WTC11 (cell line): Measurements from ENCODE around the gene ZNF177. TPM values are rescaled to one million over a fixed set of nuclear protein-coding genes. Genes with fewer than 3 reads are reported as not detected.
A peak's percentile ranks its signal among the peaks of the same experiment; 100 is the strongest.

Experiments
- ATAC-seq: fragments of 200-7000 bp; cut with Tn5 transposase; 2 replicates; pipeline ENCODE4 v1.10.0; 2021; ENCODE audit warnings: mild to moderate bottlenecking, moderate library complexity
- Bru-seq: library from RNA; stranded (reverse); fragments of 400-500 nt; gene quantifications from one replicate; lab custom pipeline; 2021; lab: Mats Ljungman, UMichigan
- CTCF ChIA-PET: fragments of 300-600 bp; sonication (Branson Sonifier 250); formaldehyde crosslinking; loops from one replicate; lab custom pipeline; 2021; ENCODE audit warnings: antibody characterized with exemption; lab: Charles Lee
- POLR2A ChIA-PET: fragments of 350-600 bp; sonication (Branson Sonifier 250); formaldehyde crosslinking; loops from one replicate; lab custom pipeline; 2021; ENCODE audit warnings: antibody characterized with exemption; lab: Charles Lee
- DNase-seq: peaks from one replicate; pipeline ENCODE4 v3.0.0; 2021; ENCODE audit warnings: low spot score
- H3K27ac Mint-ChIP-seq: 2 replicates; pipeline ENCODE4 v1.8.0; 2021; ENCODE audit warnings: mixed read lengths
- H3K27me3 Mint-ChIP-seq: 2 replicates; pipeline ENCODE4 v1.8.0; 2021; ENCODE audit warnings: low read depth, mild to moderate bottlenecking, moderate library complexity, mixed read lengths
- H3K36me3 Mint-ChIP-seq: 2 replicates; pipeline ENCODE4 v1.8.0; 2021; ENCODE audit warnings: mixed read lengths
- H3K4me1 Mint-ChIP-seq: 2 replicates; pipeline ENCODE4 v1.8.0; 2022; ENCODE audit warnings: mixed read lengths
- H3K4me3 Mint-ChIP-seq: 2 replicates; pipeline ENCODE4 v1.8.0; 2021; ENCODE audit warnings: mild to moderate bottlenecking, moderate library complexity, mixed read lengths
- H3K9me3 Mint-ChIP-seq: 2 replicates; pipeline ENCODE4 v1.8.0; 2021; ENCODE audit warnings: mixed read lengths
- ATF3 ChIP-seq: sonication (generic); formaldehyde crosslinking; conservative IDR thresholded peaks from 2 replicates; pipeline ENCODE4 v1.8.1; 2022; ENCODE audit warnings: mild to moderate bottlenecking, missing genetic modification reagents
- CDX4 ChIP-seq: fragments of 250-450 bp; sonication (Bioruptor Pico); IDR thresholded peaks from 2 replicates; pipeline ENCODE4 v1.9.0; 2021; ENCODE audit warnings: moderate library complexity, mild to moderate bottlenecking, inconsistent platforms, borderline replicate concordance
- CREB1 ChIP-seq: sonication (generic); formaldehyde crosslinking; IDR thresholded peaks from 2 replicates; pipeline ENCODE4 v1.8.0; 2023; ENCODE audit warnings: mild to moderate bottlenecking, missing genetic modification reagents
- E2F1 ChIP-seq: sonication (generic); formaldehyde crosslinking; IDR thresholded peaks from 2 replicates; pipeline ENCODE4 v1.8.0; 2022; ENCODE audit warnings: mild to moderate bottlenecking, missing genetic modification reagents
- ESRRA ChIP-seq: sonication (generic); formaldehyde crosslinking; IDR thresholded peaks from 2 replicates; pipeline ENCODE4 v1.8.1; 2022; ENCODE audit warnings: mild to moderate bottlenecking, missing genetic modification reagents, borderline replicate concordance
- HMGXB4 ChIP-seq: sonication (generic); formaldehyde crosslinking; IDR thresholded peaks from 2 replicates; pipeline ENCODE4 v1.8.1; 2023; ENCODE audit warnings: mild to moderate bottlenecking, moderate library complexity, missing genetic modification reagents
- IRF2 ChIP-seq: sonication (generic); formaldehyde crosslinking; IDR thresholded peaks from 2 replicates; pipeline ENCODE4 v1.8.0; 2022; ENCODE audit warnings: low read depth, missing genetic modification reagents, borderline replicate concordance
- MAX ChIP-seq: sonication (generic); formaldehyde crosslinking; IDR thresholded peaks from 2 replicates; pipeline ENCODE4 v1.8.0; 2022; ENCODE audit warnings: mild to moderate bottlenecking, missing genetic modification reagents
- NR1H2 ChIP-seq: sonication (generic); formaldehyde crosslinking; IDR thresholded peaks from 2 replicates; pipeline ENCODE4 v1.9.0; 2021; ENCODE audit warnings: mild to moderate bottlenecking, moderate library complexity, missing genetic modification reagents
- PRRX2 ChIP-seq: fragments of 250-450 bp; sonication (Bioruptor Pico); IDR thresholded peaks from 2 replicates; pipeline ENCODE4 v1.8.0; 2021; ENCODE audit warnings: mild to moderate bottlenecking
- RORB ChIP-seq: fragments of 250-450 bp; sonication (Bioruptor Pico); IDR thresholded peaks from 2 replicates; pipeline ENCODE4 v1.9.0; 2021; ENCODE audit warnings: mild to moderate bottlenecking
- SMAD4 ChIP-seq: sonication (generic); formaldehyde crosslinking; IDR thresholded peaks from 2 replicates; pipeline ENCODE4 v1.8.0; 2022; ENCODE audit warnings: mild to moderate bottlenecking, missing genetic modification reagents
- SP1 ChIP-seq: sonication (generic); formaldehyde crosslinking; conservative IDR thresholded peaks from 2 replicates; pipeline ENCODE4 v1.8.1; 2022; ENCODE audit warnings: missing genetic modification reagents
- STAT6 ChIP-seq: sonication (generic); formaldehyde crosslinking; conservative IDR thresholded peaks from 2 replicates; pipeline ENCODE4 v1.8.1; 2023; ENCODE audit warnings: mild to moderate bottlenecking, low read depth, missing genetic modification reagents, moderate library complexity
- TEAD4 ChIP-seq: sonication (generic); formaldehyde crosslinking; IDR thresholded peaks from 2 replicates; pipeline ENCODE4 v1.8.0; 2022; ENCODE audit warnings: mild to moderate bottlenecking, missing genetic modification reagents
- ZBTB43 ChIP-seq: sonication (generic); formaldehyde crosslinking; IDR thresholded peaks from 2 replicates; pipeline ENCODE4 v1.8.1; 2023; ENCODE audit warnings: mild to moderate bottlenecking, missing genetic modification reagents
- ZNF121 ChIP-seq: sonication (generic); formaldehyde crosslinking; IDR thresholded peaks from 2 replicates; pipeline ENCODE4 v1.8.0; 2023; ENCODE audit warnings: missing genetic modification reagents
- ZNF263 ChIP-seq: sonication (generic); formaldehyde crosslinking; IDR thresholded peaks from 2 replicates; pipeline ENCODE4 v1.8.1; 2022; ENCODE audit warnings: low read depth, mild to moderate bottlenecking, moderate library complexity, missing genetic modification reagents
- ZNF512 ChIP-seq: sonication (generic); formaldehyde crosslinking; IDR thresholded peaks from 2 replicates; pipeline ENCODE4 v1.8.1; 2022; ENCODE audit warnings: missing genetic modification reagents, borderline replicate concordance
- long read RNA-seq, 3 experiments: library from RNA in 1 of 3; library from capped mRNA in 1 of 3; library from polyadenylated mRNA in 1 of 3; unstranded in 2 of 3; stranded (forward) in 1 of 3; transcript quantifications; one replicate each; pipeline ENCODE4 v2.0.0, GENCODE V29; 2021
- total RNA-seq: library from RNA; stranded (reverse); gene quantifications from 3 replicates; pipeline ENCODE4 v1.2.3, GENCODE V29; 2021

The ZNF177 gene
- total RNA-seq (4.0 to 5.5 TPM (median 5.5 TPM) in 3 replicates), Bru-seq, nascent RNA (percentile 26 among the genes with signal in this experiment)
- long read RNA-seq, experiment 1, partial matches to known transcripts = 0 of 1 reads
- long read RNA-seq, experiment 1, other reads (novel, unspliced or antisense) = 0 of 1 reads
- long read RNA-seq, experiment 2 = 0 reads
- long read RNA-seq, experiment 3 = 0 reads

- Mint-ChIP-seq H3K36me3 (peaks cover 62% of the 10 kb centered on the region), H3K27ac (no peak within 1 kb of the TSS), H3K4me3 (peak within 1 kb of the TSS; percentile 32), H3K9me3 (peaks cover 55% of the 10 kb centered on the region), H3K27me3 (peaks cover 6% of the 10 kb centered on the region), H3K4me1 (no peaks in the 10 kb centered on the region)
- ATAC-seq = no peak
- peak; percentile 17 for DNase-seq
- no peak for TF ChIP-seq MAX (CRISPR knock-in tag)
- TF ChIP-seq CREB1 = no peak
- TF ChIP-seq SMAD4 = no peak
- ChIA-PET CTCF (no interaction called here), POLR2A (no interaction called here)
Measured at GRCh38 chr19:9362905-9363304, at the start of gene ZNF177. Gene ZNF177 (plus strand): TSS chr19:9363013. CDS start chr19:9378312, 15,299 bp downstream.

GRCh38 chr19:9313756-9314155 is 49.1 kb upstream of the ZNF177 start:
- H3K27ac Mint-ChIP-seq = no peak overlapping the region
- peaks cover 63% of the 10 kb centered on the region for H3K9me3 Mint-ChIP-seq
- ATAC-seq = no peak
- H3K27me3 Mint-ChIP-seq = peaks cover 31% of the 10 kb centered on the region
- no peak for TF ChIP-seq ZNF263 (CRISPR knock-in tag)
- no peak for TF ChIP-seq STAT6 (CRISPR knock-in tag)
- TF ChIP-seq MAX (CRISPR knock-in tag) = no peak
- TF ChIP-seq ESRRA (CRISPR knock-in tag) = no peak
- TF ChIP-seq RORB (CRISPR knock-in tag) = no peak
- no peak for TF ChIP-seq SMAD4
- TF ChIP-seq ZNF512 (CRISPR knock-in tag) = no peak
- TF ChIP-seq CDX4 (CRISPR knock-in tag) = no peak
- TF ChIP-seq PRRX2 = no peak
- TF ChIP-seq SP1 = no peak
- TF ChIP-seq TEAD4 = no peak
- no peak for TF ChIP-seq ATF3 (CRISPR knock-in tag)
- TF ChIP-seq ZBTB43 = no peak
- TF ChIP-seq IRF2 (CRISPR knock-in tag) = no peak
- no peak for TF ChIP-seq HMGXB4
- TF ChIP-seq ZNF121 (CRISPR knock-in tag) = no peak
- no peak for TF ChIP-seq E2F1 (CRISPR knock-in tag)
- TF ChIP-seq NR1H2 = no peak
- TF ChIP-seq, all 79 proteins: peak for 0
- DNase-seq = no peak
- H3K4me1 Mint-ChIP-seq = no peaks in the 10 kb centered on the region
- no peak overlapping the region for H3K4me3 Mint-ChIP-seq
- peaks cover 30% of the 10 kb centered on the region for H3K36me3 Mint-ChIP-seq
- ChIA-PET CTCF (no interaction called here), POLR2A (no interaction called here)
